H9 (cell line): ENCODE results near the gene SLC38A9. TPM values are rescaled to one million over a fixed set of nuclear protein-coding genes. Genes with fewer than 3 reads are reported as not detected.

Experiments used
- DNase-seq: peaks from one replicate; pipeline ENCODE4 v3.0.0-alpha.2; 2017
- H2AFZ ChIP-seq: one replicate; pipeline ENCODE4 v1.6.1; 2013; ENCODE audit warnings: mild to moderate bottlenecking, low read length, control low read depth, moderate library complexity
- H2AK5ac ChIP-seq: 2 replicates; pipeline ENCODE4 v1.6.1; 2013; ENCODE audit warnings: low read length, control low read depth, mixed read lengths; ENCODE audit not compliant: insufficient read length
- H2BK120ac ChIP-seq: one replicate; pipeline ENCODE4 v1.6.1; 2013; ENCODE audit warnings: low read depth, mild to moderate bottlenecking, low read length, control low read depth, inconsistent platforms; ENCODE audit not compliant: poor library complexity, severe bottlenecking
- H2BK12ac ChIP-seq: 2 replicates; pipeline ENCODE4 v1.6.1; 2013; ENCODE audit warnings: low read length, control low read depth, mixed read lengths, low read depth; ENCODE audit not compliant: insufficient read length
- H2BK15ac ChIP-seq: 2 replicates; pipeline ENCODE4 v1.6.1; 2013; ENCODE audit warnings: low read depth, low read length, control low read depth
- H2BK20ac ChIP-seq: one replicate; pipeline ENCODE4 v1.6.1; 2013; ENCODE audit warnings: low read depth, mild to moderate bottlenecking, low read length, control low read depth, inconsistent platforms; ENCODE audit not compliant: poor library complexity, severe bottlenecking
- H2BK5ac ChIP-seq: 2 replicates; pipeline ENCODE4 v1.6.1; 2013; ENCODE audit warnings: low read length, control low read depth, mixed read lengths; ENCODE audit not compliant: insufficient read length
- H3K14ac ChIP-seq: 2 replicates; pipeline ENCODE4 v1.6.1; 2013; ENCODE audit warnings: low read length, control low read depth; ENCODE audit not compliant: insufficient read depth
- H3K18ac ChIP-seq: 2 replicates; pipeline ENCODE4 v1.6.1; 2013; ENCODE audit warnings: low read depth, mild to moderate bottlenecking, mixed read lengths, low read length, control low read depth; ENCODE audit not compliant: insufficient read length
- H3K23ac ChIP-seq: 2 replicates; pipeline ENCODE4 v1.6.1; 2013; ENCODE audit warnings: low read length, control low read depth, mixed read lengths, low read depth; ENCODE audit not compliant: insufficient read length
- H3K23me2 ChIP-seq: 2 replicates; pipeline ENCODE4 v1.6.1; 2013; ENCODE audit warnings: low read depth, mild to moderate bottlenecking, mixed read lengths, low read length, control low read depth; ENCODE audit not compliant: insufficient read length, poor library complexity, severe bottlenecking
- H3K27ac ChIP-seq: 2 replicates; pipeline ENCODE4 v1.5.1; 2013; ENCODE audit warnings: low read length, control low read depth, mixed read lengths, low read depth; ENCODE audit not compliant: insufficient read length
- H3K27me3 ChIP-seq: 2 replicates; pipeline ENCODE4 v1.6.1; 2013; ENCODE audit warnings: low read length, control low read depth, inconsistent platforms; ENCODE audit not compliant: insufficient read depth
- H3K4ac ChIP-seq: 2 replicates; pipeline ENCODE4 v1.6.1; 2013; ENCODE audit warnings: low read depth, mild to moderate bottlenecking, control low read depth, inconsistent platforms, low read length, moderate library complexity
- H3K4me1 ChIP-seq: 2 replicates; pipeline ENCODE4 v1.6.1; 2013; ENCODE audit warnings: low read length, control low read depth, inconsistent platforms; ENCODE audit not compliant: insufficient read depth
- H3K4me2 ChIP-seq: 2 replicates; pipeline ENCODE4 v1.6.1; 2013; ENCODE audit warnings: low read length, control low read depth, mixed read lengths; ENCODE audit not compliant: insufficient read length, insufficient read depth
- H3K56ac ChIP-seq: 2 replicates; pipeline ENCODE4 v1.6.1; 2013; ENCODE audit warnings: low read depth, mild to moderate bottlenecking, mixed read lengths, low read length, control low read depth; ENCODE audit not compliant: insufficient read length
- H3K79me1 ChIP-seq: 2 replicates; pipeline ENCODE4 v1.6.1; 2013; ENCODE audit warnings: low read depth, mild to moderate bottlenecking, moderate library complexity, low read length, control low read depth, inconsistent platforms; ENCODE audit not compliant: insufficient read depth, poor library complexity, severe bottlenecking
- H3K79me2 ChIP-seq: 2 replicates; pipeline ENCODE4 v1.6.1; 2013; ENCODE audit warnings: low read length, control low read depth, inconsistent platforms; ENCODE audit not compliant: insufficient read depth
- H3K9ac ChIP-seq: 2 replicates; pipeline ENCODE4 v1.6.1; 2013; ENCODE audit warnings: low read length, control low read depth, mixed read lengths; ENCODE audit not compliant: insufficient read length; ENCODE audit errors: extremely low read depth
- H3K9me3 ChIP-seq: one replicate; pipeline ENCODE4 v1.6.1; 2013; ENCODE audit warnings: low read depth, low read length, inconsistent platforms; ENCODE audit not compliant: control insufficient read depth
- H3T11ph ChIP-seq: one replicate; pipeline ENCODE4 v1.6.1; 2013; ENCODE audit warnings: mild to moderate bottlenecking, low read length, control low read depth, inconsistent platforms
- H4K20me1 ChIP-seq: one replicate; pipeline ENCODE4 v1.6.1; 2013; ENCODE audit not compliant: control insufficient read depth, insufficient read length, insufficient read depth
- H4K5ac ChIP-seq: 2 replicates; pipeline ENCODE4 v1.6.1; 2013; ENCODE audit warnings: low read depth, mild to moderate bottlenecking, mixed read lengths, low read length, control low read depth; ENCODE audit not compliant: insufficient read length
- H4K8ac ChIP-seq: replicated peaks from 2 replicates; pipeline ENCODE4 v1.6.1; 2013; ENCODE audit warnings: low read length, control low read depth, mixed read lengths, low read depth; ENCODE audit not compliant: insufficient read length
- H4K91ac ChIP-seq: 2 replicates; pipeline ENCODE4 v1.6.1; 2013; ENCODE audit warnings: low read depth, mild to moderate bottlenecking, moderate library complexity, mixed read lengths, low read length, control low read depth; ENCODE audit not compliant: insufficient read length
- H3K27ac Mint-ChIP-seq, 3 experiments: 2 replicates in 2 of 3; 3 replicates in 1 of 3; pipeline ENCODE4 v1.8.0; 2020 to 2021; ENCODE audit warnings: mixed read lengths in 3 of 3, mild to moderate bottlenecking in 1 of 3, moderate library complexity in 1 of 3
- H3K27me3 Mint-ChIP-seq: 2 replicates; pipeline ENCODE4 v1.8.0; 2021; ENCODE audit warnings: low read depth, mild to moderate bottlenecking, moderate library complexity, mixed read lengths
- H3K36me3 Mint-ChIP-seq, 3 experiments: 2 replicates in 2 of 3; 3 replicates in 1 of 3; pipeline ENCODE4 v1.8.0; 2020 to 2021; ENCODE audit warnings: low read depth in 3 of 3, mixed read lengths in 3 of 3; ENCODE audit not compliant: insufficient read depth in 1 of 3
- H3K4me1 Mint-ChIP-seq, 2 experiments: 2 replicates each; pipeline ENCODE4 v1.8.0; 2020; ENCODE audit warnings: mixed read lengths in 2 of 2
- H3K4me3 Mint-ChIP-seq, 2 experiments: 2 replicates in 1 of 2; 3 replicates in 1 of 2; pipeline ENCODE4 v1.8.0; 2020 to 2021; ENCODE audit warnings: mild to moderate bottlenecking in 2 of 2, mixed read lengths in 2 of 2, moderate library complexity in 1 of 2
- H3K9me3 Mint-ChIP-seq, 2 experiments: 2 replicates in 1 of 2; 3 replicates in 1 of 2; pipeline ENCODE4 v1.8.0; 2020; ENCODE audit warnings: mild to moderate bottlenecking in 2 of 2, mixed read lengths in 2 of 2, moderate library complexity in 1 of 2
- WGBS: extraction: QIAGEN DNeasy Blood & Tissue Kit; methylation state at CpG from one replicate; pipeline ENCODE4 v1.1.7; 2013; ENCODE audit warnings: missing lambda C conversion rate, low lambda C conversion rate, mixed read lengths; ENCODE audit not compliant: insufficient read length; ENCODE audit errors: extremely low coverage; 5-methylcytosine and 5-hydroxymethylcytosine counted together
- total RNA-seq: library from RNA; stranded (reverse); gene quantifications from 2 replicates; pipeline ENCODE4 v1.2.1, GENCODE V29; 2021
- TF ChIP-seq, protein P1 (sequence below): fragments of 200-600 bp; sonication (generic); conservative IDR thresholded peaks from 3 replicates; pipeline ENCODE4 v1.8.0; 2021; ENCODE audit warnings: antibody characterized with exemption, mild to moderate bottlenecking

SLC38A9 gene
- total RNA-seq, 1 experiment from 2014 or later = 48.5 TPM

DNA sequence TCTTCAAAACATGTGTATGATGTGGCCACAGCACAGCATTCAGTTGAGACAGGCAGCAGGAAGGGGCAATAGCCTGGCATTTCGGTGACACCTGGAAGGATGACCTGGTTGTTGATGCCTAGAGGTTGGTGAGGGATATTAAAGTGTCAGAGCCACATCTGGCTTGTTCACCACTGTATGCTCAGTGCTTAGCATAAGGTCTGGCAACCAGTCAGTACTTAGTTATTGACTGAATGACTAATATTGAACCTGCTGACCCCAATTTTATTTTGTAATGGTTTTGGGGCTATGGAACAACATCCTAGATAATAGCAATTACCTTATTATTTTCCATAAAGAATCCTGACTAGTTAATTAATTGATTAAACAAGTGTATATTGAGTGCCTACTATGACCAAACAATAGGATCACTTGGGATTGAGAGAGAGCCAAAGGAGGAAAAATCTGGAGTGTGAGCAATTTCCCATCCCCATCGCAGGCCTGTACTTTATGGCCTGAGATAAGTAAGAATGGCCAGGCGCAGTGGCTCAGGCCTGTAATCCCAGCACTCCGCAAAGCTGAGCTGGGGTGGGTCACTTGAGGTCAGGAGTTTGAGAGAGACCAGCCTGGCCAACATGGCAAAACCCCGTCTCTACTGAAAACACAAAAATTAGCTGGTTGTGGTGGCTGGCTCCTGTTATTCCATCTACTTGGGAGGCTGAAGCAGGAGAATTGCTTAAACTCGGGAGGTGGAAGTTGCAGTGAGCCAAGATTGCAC is 91.9 kb downstream of the SLC38A9 start:
- Histone ChIP-seq H3K56ac (no peak overlapping the region), H3K4ac (no peak overlapping the region), H3K9ac (no peak overlapping the region), H2AFZ (no peak overlapping the region), H2BK20ac (no peak overlapping the region), H4K20me1 (no peaks in the 10 kb centered on the region), H3K27me3 (no peaks in the 10 kb centered on the region), H3K9me3 (no peaks in the 10 kb centered on the region), H2BK120ac (no peak overlapping the region), H3K79me2 (no peaks in the 10 kb centered on the region), H2BK5ac (no peak overlapping the region), H4K8ac (no peak overlapping the region), H2AK5ac (no peak overlapping the region), H4K91ac (no peak overlapping the region), H3K4me1 (no peaks in the 10 kb centered on the region; the same call in 1 of the 2 replicates), H3K27ac (no peak overlapping the region), H3T11ph (no peak overlapping the region), H3K4me2 (no peak overlapping the region), H3K23me2 (no peaks in the 10 kb centered on the region), H3K23ac (no peak overlapping the region), H2BK15ac (no peak overlapping the region), H3K79me1 (no peaks in the 10 kb centered on the region), H2BK12ac (no peak overlapping the region), H3K18ac (no peak overlapping the region), H4K5ac (no peak overlapping the region), H3K14ac (no peak overlapping the region)
- H3K4me1 Mint-ChIP-seq = peaks cover 31 to 39% of the 10 kb centered on the region in 2 experiments
- H3K27ac Mint-ChIP-seq = no peak overlapping the region
- no CpG with 5 or more reads among the region's 6 CpGs for WGBS
- TF ChIP-seq, protein P1, sequence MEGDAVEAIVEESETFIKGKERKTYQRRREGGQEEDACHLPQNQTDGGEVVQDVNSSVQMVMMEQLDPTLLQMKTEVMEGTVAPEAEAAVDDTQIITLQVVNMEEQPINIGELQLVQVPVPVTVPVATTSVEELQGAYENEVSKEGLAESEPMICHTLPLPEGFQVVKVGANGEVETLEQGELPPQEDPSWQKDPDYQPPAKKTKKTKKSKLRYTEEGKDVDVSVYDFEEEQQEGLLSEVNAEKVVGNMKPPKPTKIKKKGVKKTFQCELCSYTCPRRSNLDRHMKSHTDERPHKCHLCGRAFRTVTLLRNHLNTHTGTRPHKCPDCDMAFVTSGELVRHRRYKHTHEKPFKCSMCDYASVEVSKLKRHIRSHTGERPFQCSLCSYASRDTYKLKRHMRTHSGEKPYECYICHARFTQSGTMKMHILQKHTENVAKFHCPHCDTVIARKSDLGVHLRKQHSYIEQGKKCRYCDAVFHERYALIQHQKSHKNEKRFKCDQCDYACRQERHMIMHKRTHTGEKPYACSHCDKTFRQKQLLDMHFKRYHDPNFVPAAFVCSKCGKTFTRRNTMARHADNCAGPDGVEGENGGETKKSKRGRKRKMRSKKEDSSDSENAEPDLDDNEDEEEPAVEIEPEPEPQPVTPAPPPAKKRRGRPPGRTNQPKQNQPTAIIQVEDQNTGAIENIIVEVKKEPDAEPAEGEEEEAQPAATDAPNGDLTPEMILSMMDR = no peak
- H3K36me3 Mint-ChIP-seq = peaks cover 0 to 4% (median 3%) of the 10 kb centered on the region in 3 experiments; a peak in 4 of 7 replicates
- H3K9me3 Mint-ChIP-seq = no peaks in the 10 kb centered on the region
- H3K4me3 Mint-ChIP-seq = no peak overlapping the region
- no peaks in the 10 kb centered on the region for H3K27me3 Mint-ChIP-seq
- DNase-seq = no peak
